Skin epidermis (tissue), 12 donors: ENCODE measurements around the gene ZNF316.
"Not testable (repeated sequence)": the region's sequence is repeated elsewhere in the genome, so short reads cannot be mapped to it uniquely, and the experiment has no call there.

ENCODE experiments used
- H3K27ac ChIP-seq, 21 experiments: fragments of 200-600 bp; sonication (generic) in 11 of 21; one replicate each; pipeline ENCODE4 v1.5.0; 2020; ENCODE audit warnings: mild to moderate bottlenecking in 3 of 21, inconsistent platforms in 2 of 21, moderate library complexity in 2 of 21
- H3K4me3 ChIP-seq, 7 experiments: fragments of 200-600 bp; sonication (generic) in 2 of 7; one replicate each; pipeline ENCODE4 v1.5.0; 2020; ENCODE audit warnings: inconsistent platforms in 2 of 7, mild to moderate bottlenecking in 2 of 7, moderate library complexity in 1 of 7

The ZNF316 gene

GRCh38 chr7:6619961-6620360 lies 17.2 kb upstream of the ZNF316 start:
- peak overlapping the region in 1 of 21 experiments; percentile 74 for H3K27ac ChIP-seq
- H3K4me3 ChIP-seq, result no peak overlapping the region

- Histone ChIP-seq H3K4me3 (no peak overlapping the region), H3K27ac (peak overlapping the region in 4 of 21 experiments; percentile 10 to 74 (median 15))
Observed at GRCh38 chr7:6621195-6622133, 15.7 kb upstream of the ZNF316 start.

GRCh38 chr7:6622134-6622710 lies 14.9 kb upstream of the ZNF316 start:
- no peak overlapping the region for H3K27ac ChIP-seq
- H3K4me3 ChIP-seq, result no peak overlapping the region

GRCh38 chr7:6623589-6624245 lies 13.4 kb upstream of the ZNF316 start:
- H3K4me3 ChIP-seq, result no peak overlapping the region
- H3K27ac ChIP-seq, result peak overlapping the region in 6 of 21 experiments; percentile 11 to 69 (median 44)

GRCh38 chr7:6624246-6624611 lies 12.9 kb upstream of the ZNF316 start:
- Histone ChIP-seq H3K27ac (peak overlapping the region in 4 of 21 experiments; percentile 11 to 69 (median 45)), H3K4me3 (no peak overlapping the region)

DNA sequence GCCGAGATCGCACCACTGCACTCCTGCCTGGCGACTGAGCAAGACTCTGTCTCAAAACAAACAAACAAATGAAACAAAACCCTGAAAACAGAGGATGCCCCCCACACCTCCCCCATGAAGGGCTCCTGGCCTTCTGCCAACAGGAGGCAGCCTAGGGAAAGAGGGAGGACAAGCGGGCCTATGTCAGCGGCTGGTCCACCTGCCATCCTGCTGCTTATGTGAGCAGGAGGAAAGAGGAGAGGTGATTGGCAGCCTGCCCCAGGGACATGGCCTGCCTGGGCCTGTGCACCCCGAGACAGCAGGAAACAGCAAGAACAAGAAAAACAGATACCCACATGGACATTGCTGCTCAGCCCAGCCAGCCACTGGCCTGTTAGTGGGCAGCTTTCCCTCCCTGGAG lies 9.1 kb upstream of the ZNF316 start:
- H3K27ac ChIP-seq, result no peak overlapping the region
- H3K4me3 ChIP-seq, result no peak overlapping the region

DNA sequence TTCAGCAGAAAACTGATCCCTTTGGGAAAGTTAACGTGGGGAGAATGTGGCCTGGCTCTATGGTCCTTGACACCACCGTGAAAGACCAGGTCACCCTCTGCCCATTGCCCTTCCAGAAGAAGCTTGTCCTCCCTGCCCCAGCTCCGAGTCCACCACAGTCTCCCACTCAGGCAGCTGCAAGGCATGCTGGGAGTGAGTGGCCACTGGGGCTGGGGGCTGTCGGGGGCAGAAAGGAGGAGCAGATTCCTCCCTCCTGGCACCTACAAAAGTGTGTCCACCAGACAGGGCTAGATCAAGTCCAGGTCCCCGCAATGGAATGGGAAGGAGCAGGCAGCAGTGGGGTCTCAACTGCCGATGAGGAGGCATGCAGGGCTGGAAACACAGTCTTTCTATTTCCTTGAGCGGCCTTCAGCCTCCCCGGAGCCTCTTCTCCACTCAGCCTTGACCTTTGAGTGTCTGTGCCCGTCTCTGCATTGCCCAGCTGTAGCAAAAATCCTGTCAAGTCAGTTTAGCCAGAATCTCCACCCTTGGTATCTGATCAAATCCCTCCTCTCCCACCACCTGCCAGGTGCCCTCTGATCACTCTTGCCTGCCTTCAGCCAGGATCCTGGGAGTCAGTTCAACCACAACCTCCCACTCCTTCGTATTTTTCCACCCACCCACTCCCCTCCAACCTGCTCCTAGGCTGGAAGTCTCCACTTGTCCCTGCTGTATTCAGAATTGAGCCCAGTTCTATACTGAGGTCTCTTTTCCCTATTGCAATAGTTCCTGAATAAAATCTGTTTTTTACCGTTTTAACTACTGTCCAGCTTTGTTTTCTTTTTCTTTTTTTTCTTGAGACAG lies 6.9 kb upstream of the ZNF316 start:
- Histone ChIP-seq H3K27ac (no peak overlapping the region), H3K4me3 (no peak overlapping the region)

GRCh38 chr7:6631605-6632004 lies 5.5 kb upstream of the ZNF316 start:
- Histone ChIP-seq H3K4me3 (no peak overlapping the region), H3K27ac (no peak overlapping the region)

GRCh38 chr7:6634021-6634420 lies 3.1 kb upstream of the ZNF316 start:
- Histone ChIP-seq H3K4me3 (no peak overlapping the region), H3K27ac (no peak overlapping the region)

DNA sequence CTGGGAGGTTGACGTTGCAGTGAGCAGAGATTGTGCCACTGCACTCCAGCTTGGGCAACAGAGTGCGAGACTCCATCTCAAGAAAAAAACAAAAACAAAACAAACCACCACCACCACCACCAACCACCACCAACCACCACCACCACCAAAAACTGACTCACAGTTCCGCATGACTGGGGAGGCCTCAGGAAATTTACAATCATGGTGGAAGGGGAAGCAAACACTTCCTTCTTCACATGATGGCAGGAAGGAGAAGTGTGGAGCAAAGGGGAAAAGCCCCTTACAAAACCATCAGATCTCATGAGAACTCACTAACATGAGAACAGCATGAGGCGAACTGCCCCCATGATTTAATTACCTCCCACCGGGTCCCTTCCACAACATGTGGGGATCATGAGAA lies 2.1 kb upstream of the ZNF316 start:
- peak overlapping the region in 2 of 21 experiments; percentile 18 to 21 for H3K27ac ChIP-seq
- not testable (repeated sequence) for H3K4me3 ChIP-seq

DNA sequence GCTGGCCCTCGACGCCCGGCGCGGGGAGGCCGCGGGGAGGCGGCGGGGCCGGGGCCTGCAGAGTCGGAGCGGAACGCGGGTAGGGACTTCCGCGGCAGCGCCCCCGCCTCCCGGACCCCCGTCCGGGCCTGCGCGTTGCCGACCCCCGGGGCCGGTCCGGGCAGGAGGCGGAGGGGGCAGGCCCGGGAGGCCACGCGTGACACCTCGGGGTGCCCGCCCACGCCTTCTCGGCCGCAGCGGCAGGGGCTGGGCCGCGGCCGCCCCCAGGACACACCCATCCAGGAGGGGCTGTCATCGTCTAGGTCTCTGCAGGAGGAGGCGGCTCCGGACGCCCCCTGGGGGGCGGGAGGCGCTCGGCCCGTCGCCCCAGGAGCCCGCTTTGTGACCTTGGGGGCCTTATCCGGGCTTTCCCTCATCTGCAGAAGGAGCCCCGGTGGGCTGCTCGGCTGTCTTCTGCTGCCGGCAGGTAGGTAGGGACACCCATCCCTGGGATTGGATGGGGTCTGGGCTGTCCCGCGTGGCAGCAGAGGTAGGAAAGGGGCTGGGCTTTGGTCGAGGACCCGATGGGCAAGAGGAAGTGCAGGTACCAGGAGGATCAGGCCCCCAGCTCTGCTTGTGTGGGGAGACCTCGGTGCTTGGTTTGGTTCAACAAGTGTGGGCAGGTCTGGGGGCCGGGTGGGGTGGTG lies 569 bp downstream of the ZNF316 start:
- Histone ChIP-seq H3K4me3 (peak overlapping the region; percentile 49 to 91 (median 82)), H3K27ac (peak overlapping the region in 18 of 21 experiments; percentile 51 to 99 (median 77))

- H3K27ac ChIP-seq, result peak overlapping the region in 2 of 21 experiments; percentile 10 to 77
- H3K4me3 ChIP-seq, result no peak overlapping the region
Observed at GRCh38 chr7:6639032-6639431, 1.9 kb downstream of the ZNF316 start.

GRCh38 chr7:6639627-6640026 lies 2.5 kb downstream of the ZNF316 start:
- Histone ChIP-seq H3K27ac (peak overlapping the region in 1 of 21 experiments; percentile 77), H3K4me3 (no peak overlapping the region)

GRCh38 chr7:6640246-6640721 lies 3.2 kb downstream of the ZNF316 start:
- Histone ChIP-seq H3K4me3 (no peak overlapping the region), H3K27ac (no peak overlapping the region)

- no peak overlapping the region for H3K4me3 ChIP-seq
Observed at GRCh38 chr7:6641305-6642035, 4.4 kb downstream of the ZNF316 start.

GRCh38 chr7:6642239-6642839 lies 5.2 kb downstream of the ZNF316 start:
- H3K27ac ChIP-seq, result no peak overlapping the region
- no peak overlapping the region for H3K4me3 ChIP-seq

More at GRCh38 chr7:6641305-6642035, 4.4 kb downstream of the ZNF316 start:
- H3K27ac ChIP-seq, result no peak overlapping the region

GRCh38 chr7:6642861-6643640 lies 5.9 kb downstream of the ZNF316 start:
- H3K4me3 ChIP-seq, result no peak overlapping the region

More at GRCh38 chr7:6642861-6643640, 5.9 kb downstream of the ZNF316 start:
- H3K27ac ChIP-seq, result no peak overlapping the region
